ENCODE data around the gene DCTN4. TPM values are rescaled to one million over a fixed set of nuclear protein-coding genes. Genes with fewer than 3 reads are reported as not detected.

DCTN4 gene
- total and polyA plus RNA-seq, 2 of the 8 experiments (the other 6 are each of a cell fraction or from before 2014, with no cell fraction given): 20.5 to 42.7 TPM

DNA sequence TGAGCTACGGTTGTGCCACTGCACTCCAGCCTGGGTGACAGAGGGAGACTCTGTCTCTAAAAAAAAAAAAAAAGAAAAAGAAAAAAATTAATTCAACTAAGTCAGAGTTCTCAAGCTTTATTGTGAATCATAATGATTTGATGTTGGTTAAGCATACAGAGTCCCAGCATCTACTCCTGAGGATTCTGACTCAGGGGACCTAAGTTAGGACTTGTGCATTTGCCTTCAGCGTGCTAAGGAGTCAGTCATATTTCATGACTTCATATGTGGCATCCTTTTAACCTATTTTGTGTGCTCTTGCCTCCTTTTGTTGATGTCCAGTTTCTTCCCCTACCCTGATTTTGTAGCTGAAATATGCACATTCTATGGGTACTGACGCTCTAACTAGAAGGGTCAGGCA is 94.9 kb downstream of the DCTN4 start:
- Histone ChIP-seq H3K23ac (ENCODE audit: insufficient read length) (no peak overlapping the region), H3K18ac (ENCODE audit: extremely low read depth, low read length) (no peak overlapping the region), H3K23me2 (ENCODE audit: low read depth, low read length) (no peaks in the 10 kb centered on the region), H3K36me3 (ENCODE audit: control insufficient read depth in 2 of 4, insufficient read depth in 4 of 4, low read length in 3 of 4) (peaks cover 0 to 9% (median 0%) of the 10 kb centered on the region in 4 experiments; a peak in 1 of 8 replicates), H3K79me1 (ENCODE audit: low read depth, low read length) (no peaks in the 10 kb centered on the region), H3K14ac (ENCODE audit: insufficient read length) (no peak overlapping the region), H4K20me1 (replicated peaks in 1 of 2; ENCODE audit: control insufficient read depth in 1 of 2, insufficient read depth in 2 of 2, low read length in 2 of 2) (peaks cover 0 to 2% of the 10 kb centered on the region in 2 experiments), H3K4ac (replicated peaks; ENCODE audit: insufficient read length, low read depth, low read length) (no peak overlapping the region), H2BK15ac (ENCODE audit: low read length) (no peak overlapping the region), H3K4me3 (ENCODE audit: extremely low read depth in 1 of 4, insufficient read depth in 2 of 4, low read depth in 3 of 4, low read length in 4 of 4) (no peak overlapping the region), H3K27ac (ENCODE audit: low read depth, low read length) (no peak overlapping the region), H3K56ac (replicated peaks; ENCODE audit: insufficient read length, low read depth, low read length) (no peak overlapping the region), H2BK20ac (ENCODE audit: low read length) (no peak overlapping the region), H2BK120ac (replicated peaks; ENCODE audit: low read depth, low read length) (no peak overlapping the region), H3K79me2 (ENCODE audit: control insufficient read depth in 1 of 2, insufficient read depth in 2 of 2, low read length in 2 of 2) (no peaks in the 10 kb centered on the region), H2BK12ac (ENCODE audit: low read depth, low read length) (no peak overlapping the region), H4K91ac (replicated peaks; ENCODE audit: insufficient read length, low read length) (no peak overlapping the region), H4K5ac (ENCODE audit: insufficient read length, low read depth, low read length) (no peak overlapping the region), H2AK5ac (ENCODE audit: low read depth, low read length) (no peak overlapping the region), H4K8ac (ENCODE audit: extremely low read depth, insufficient read depth, low read length) (no peak overlapping the region), H3K4me1 (replicated peaks in 1 of 4; ENCODE audit: control insufficient read depth in 3 of 4, insufficient read depth in 4 of 4, low read length in 3 of 4) (peaks cover 0 to 11% (median under 1%) of the 10 kb centered on the region in 4 experiments; a peak in 4 of 7 replicates), H3K4me2 (ENCODE audit: insufficient read depth in 1 of 2, low read depth in 2 of 2, low read length in 2 of 2) (no peak overlapping the region), H2BK5ac (ENCODE audit: low read depth, low read length) (no peak overlapping the region), H3K9me3 (ENCODE audit: insufficient read depth in 2 of 2, low read depth in 1 of 2, low read length in 1 of 2) (no peaks in the 10 kb centered on the region), H2AFZ (ENCODE audit: low read length) (no peak overlapping the region), H3K27me3 (replicated peaks in 1 of 4; ENCODE audit: control insufficient read depth in 3 of 4, extremely low read depth in 1 of 4, insufficient read depth in 3 of 4, low read length in 3 of 4) (no peaks in the 10 kb centered on the region), H3K9ac (replicated peaks in 1 of 4; ENCODE audit: extremely low read depth in 1 of 4, low read depth in 3 of 4, low read length in 3 of 4) (no peak overlapping the region)
- WGBS, 2 experiments (ENCODE audit: extremely low coverage in 1 of 2, insufficient coverage in 1 of 2, insufficient read length in 1 of 2, insufficient replicate concordance in 2 of 2, low coverage in 1 of 2, low lambda C conversion rate in 2 of 2, missing lambda C conversion rate in 1 of 2): 87% methylated on average over 3 of the region's 3 CpGs; no CpG with 5 or more reads in 1 of the 2 experiments
- ChIA-PET POLR2A (ENCODE audit: partially characterized antibody) (interaction anchor here (0.8 to 3.0 kb wide), 3 partner anchors 37 to 80 kb away, joined by 3 to 9 read pairs (median 3); partner anchors contain the start of gene RBM22), CTCF (ENCODE audit: partially characterized antibody) (interaction anchor here (0.7 to 20.1 kb wide), 8 partner anchors 10 to 226 kb away, joined by 3 to 303 read pairs (median 4); partner anchors contain the start of genes RBM22 and SYNPO)
- no peak for FAIRE-seq
- no peak for DNase-seq (ENCODE audit: low read depth in 1 of 2, low spot score in 2 of 2)
- TF ChIP-seq BACH1 (IDR thresholded peaks at IDR 0.05; ENCODE audit: low read length) (no peak), HDAC6 (IDR thresholded peaks at IDR 0.05; ENCODE audit: low read depth, low read length) (no peak), CBX5 (IDR thresholded peaks at IDR 0.05; ENCODE audit: low read depth, low read length) (no peak), SP1 (IDR thresholded peaks at IDR 0.05; ENCODE audit: low read depth, low read length) (no peak), GTF2F1 (IDR thresholded peaks at IDR 0.05; ENCODE audit: borderline replicate concordance, low read depth, low read length) (no peak), RFX5 (IDR thresholded peaks at IDR 0.05; ENCODE audit: borderline replicate concordance, low read depth, low read length) (no peak), CREB1 (IDR thresholded peaks at IDR 0.05) (no peak), GABPA (IDR thresholded peaks at IDR 0.05; ENCODE audit: borderline replicate concordance, insufficient read depth, low read length) (no peak), RAD21 (IDR thresholded peaks at IDR 0.05 in 1 of 2, conservative IDR thresholded peaks at IDR 0.05 in 1 of 2; ENCODE audit: low read depth in 2 of 2, low read length in 2 of 2) (no peak), EGR1 (IDR thresholded peaks at IDR 0.05; ENCODE audit: borderline replicate concordance, low read depth, low read length) (no peak)
- TF ChIP-seq, protein P1, sequence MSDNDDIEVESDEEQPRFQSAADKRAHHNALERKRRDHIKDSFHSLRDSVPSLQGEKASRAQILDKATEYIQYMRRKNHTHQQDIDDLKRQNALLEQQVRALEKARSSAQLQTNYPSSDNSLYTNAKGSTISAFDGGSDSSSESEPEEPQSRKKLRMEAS (IDR thresholded peaks at IDR 0.05): no peak

All from H1 (cell line).